BLaER1 (cell line): ENCODE measurements around the gene NGFR.

ENCODE experiments used
- H3K27ac ChIP-seq: shearing (Covaris generic); formaldehyde crosslinking; 2 replicates; pipeline ENCODE4 v1.8.1; 2022
- H3K27me3 ChIP-seq: shearing (Covaris generic); formaldehyde crosslinking; 2 replicates; pipeline ENCODE4 v1.8.1; 2022
- H3K36me3 ChIP-seq: shearing (Covaris generic); formaldehyde crosslinking; 2 replicates; pipeline ENCODE4 v1.8.1; 2022
- H3K4me1 ChIP-seq: shearing (Covaris generic); formaldehyde crosslinking; 2 replicates; pipeline ENCODE4 v1.8.1; 2022
- H3K4me2 ChIP-seq: shearing (Covaris generic); formaldehyde crosslinking; 2 replicates; pipeline ENCODE4 v1.8.1; 2022
- H3K4me3 ChIP-seq: shearing (Covaris generic); formaldehyde crosslinking; 2 replicates; pipeline ENCODE4 v1.8.1; 2022
- H3K9ac ChIP-seq: shearing (Covaris generic); formaldehyde crosslinking; 2 replicates; pipeline ENCODE4 v1.8.1; 2022
- H3K9me3 ChIP-seq: shearing (Covaris generic); formaldehyde crosslinking; 2 replicates; pipeline ENCODE4 v1.8.1; 2022
- H4K20me1 ChIP-seq: shearing (Covaris generic); formaldehyde crosslinking; 2 replicates; pipeline ENCODE4 v1.8.1; 2022
- Cebpa-rat ChIP-seq: shearing (Covaris generic); IDR thresholded peaks from 2 replicates; pipeline ENCODE4 v1.8.1; 2022

NGFR gene

DNA sequence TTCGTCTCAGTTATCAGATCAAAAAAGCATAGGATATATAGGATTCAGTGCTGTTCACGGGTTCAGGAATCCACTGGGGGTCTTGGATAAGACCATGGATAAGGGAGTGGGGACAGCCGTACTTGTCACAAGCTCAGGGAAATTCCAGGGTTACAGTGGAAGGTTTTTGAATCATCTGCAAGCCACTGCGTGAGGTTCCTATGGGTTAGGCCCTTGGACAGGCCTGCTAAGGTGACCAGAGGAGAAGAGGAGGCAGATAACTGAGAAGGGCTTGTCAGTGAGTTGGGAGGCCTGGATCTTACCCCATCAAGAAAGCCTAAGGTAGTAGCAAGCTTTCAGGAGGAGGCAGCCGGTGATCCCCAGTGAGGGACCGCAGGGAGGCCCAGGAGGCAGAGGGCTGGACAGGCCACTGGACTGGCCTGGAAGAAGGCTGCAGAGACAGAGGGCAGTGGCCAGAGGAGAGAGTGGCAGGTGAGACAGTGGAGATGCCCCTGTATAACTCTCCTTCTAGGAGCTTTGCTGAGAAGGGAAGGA lies 27.3 kb downstream of the NGFR start:
- no peaks in the 10 kb centered on the region for H3K9me3 ChIP-seq
- H3K27me3 ChIP-seq: no peaks in the 10 kb centered on the region
- no peak overlapping the region for H3K27ac ChIP-seq
- peaks cover 42% of the 10 kb centered on the region for H3K4me1 ChIP-seq
- no peaks in the 10 kb centered on the region for H3K36me3 ChIP-seq
- no peak overlapping the region for H3K9ac ChIP-seq
- H3K4me2 ChIP-seq: peak overlapping the region; percentile 28
- no peak overlapping the region for H3K4me3 ChIP-seq
- TF ChIP-seq Cebpa-rat: no peak
- H4K20me1 ChIP-seq: no peaks in the 10 kb centered on the region

DNA sequence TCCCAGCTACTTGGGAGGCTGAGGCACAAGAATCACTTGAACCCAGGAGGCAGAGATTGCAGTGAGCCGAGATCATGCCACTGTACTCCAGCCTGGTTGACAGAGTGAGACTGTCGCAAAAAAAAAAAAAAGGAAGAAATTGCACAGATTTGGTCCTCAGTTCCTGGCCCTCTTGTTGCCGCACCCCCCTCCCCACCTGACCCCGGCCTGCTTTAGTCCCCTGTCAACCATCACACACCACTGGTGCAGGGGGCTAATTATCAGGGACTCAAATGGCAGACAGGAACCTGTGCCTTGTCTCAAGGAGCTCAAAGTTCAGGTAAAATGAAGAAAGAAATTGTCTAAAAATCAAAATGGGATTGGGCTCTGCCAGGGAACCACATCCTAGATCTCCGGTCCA lies 28.1 kb downstream of the NGFR start:
- Histone ChIP-seq H3K4me1 (peaks cover 42% of the 10 kb centered on the region), H3K4me2 (peak overlapping the region; percentile 65), H3K9ac (no peak overlapping the region), H3K27me3 (no peaks in the 10 kb centered on the region), H4K20me1 (no peaks in the 10 kb centered on the region), H3K36me3 (no peaks in the 10 kb centered on the region), H3K4me3 (no peak overlapping the region), H3K9me3 (no peaks in the 10 kb centered on the region), H3K27ac (0 out of 2 replicates have a peak overlapping the region, but pooled peaks have one; percentile 52)
- no peak for TF ChIP-seq Cebpa-rat

DNA sequence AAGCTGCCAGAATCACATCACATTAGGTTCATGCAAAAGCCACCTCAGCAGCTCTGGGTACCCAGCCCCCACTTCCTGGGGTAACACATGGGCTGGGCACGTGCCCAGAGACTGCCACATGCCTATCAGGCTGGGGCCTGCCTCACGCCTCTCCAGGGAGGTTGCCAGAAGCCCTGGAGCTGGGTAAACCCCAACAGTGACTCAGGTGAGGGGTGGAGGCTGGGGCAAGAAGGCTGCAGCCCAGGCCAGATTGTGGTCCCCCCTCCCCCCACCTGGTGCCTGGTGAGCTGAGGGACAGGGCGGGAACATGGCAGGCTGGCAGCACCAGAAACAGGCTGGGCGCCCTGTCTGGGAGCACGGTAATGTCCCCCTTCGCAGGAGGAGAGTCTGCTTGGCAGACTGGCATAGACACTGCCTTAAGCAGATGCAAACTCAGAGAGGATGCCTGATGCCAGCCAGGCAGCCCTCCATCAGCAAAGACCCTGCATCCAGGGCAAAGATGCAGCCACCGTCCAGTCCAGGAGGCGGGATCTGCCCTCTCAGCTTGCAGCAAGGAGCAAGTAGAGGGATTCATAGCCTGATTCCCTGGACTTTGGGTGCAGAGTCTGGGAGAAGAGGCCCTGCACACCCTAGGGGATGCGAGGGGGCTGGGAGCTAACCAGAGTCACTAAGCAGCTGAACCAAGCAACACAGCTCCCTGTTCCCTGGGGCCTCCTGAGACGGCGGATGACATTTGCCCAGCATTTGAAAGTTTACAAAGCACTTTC lies 28.8 kb downstream of the NGFR start:
- no peak overlapping the region for H3K4me3 ChIP-seq
- no peak for TF ChIP-seq Cebpa-rat
- H3K27me3 ChIP-seq: no peaks in the 10 kb centered on the region
- H3K9ac ChIP-seq: no peak overlapping the region
- H3K9me3 ChIP-seq: no peaks in the 10 kb centered on the region
- H4K20me1 ChIP-seq: no peaks in the 10 kb centered on the region
- H3K4me1 ChIP-seq: peaks cover 42% of the 10 kb centered on the region
- no peaks in the 10 kb centered on the region for H3K36me3 ChIP-seq
- peak overlapping the region; percentile 52 for H3K27ac ChIP-seq
- peak overlapping the region; percentile 65 for H3K4me2 ChIP-seq

DNA sequence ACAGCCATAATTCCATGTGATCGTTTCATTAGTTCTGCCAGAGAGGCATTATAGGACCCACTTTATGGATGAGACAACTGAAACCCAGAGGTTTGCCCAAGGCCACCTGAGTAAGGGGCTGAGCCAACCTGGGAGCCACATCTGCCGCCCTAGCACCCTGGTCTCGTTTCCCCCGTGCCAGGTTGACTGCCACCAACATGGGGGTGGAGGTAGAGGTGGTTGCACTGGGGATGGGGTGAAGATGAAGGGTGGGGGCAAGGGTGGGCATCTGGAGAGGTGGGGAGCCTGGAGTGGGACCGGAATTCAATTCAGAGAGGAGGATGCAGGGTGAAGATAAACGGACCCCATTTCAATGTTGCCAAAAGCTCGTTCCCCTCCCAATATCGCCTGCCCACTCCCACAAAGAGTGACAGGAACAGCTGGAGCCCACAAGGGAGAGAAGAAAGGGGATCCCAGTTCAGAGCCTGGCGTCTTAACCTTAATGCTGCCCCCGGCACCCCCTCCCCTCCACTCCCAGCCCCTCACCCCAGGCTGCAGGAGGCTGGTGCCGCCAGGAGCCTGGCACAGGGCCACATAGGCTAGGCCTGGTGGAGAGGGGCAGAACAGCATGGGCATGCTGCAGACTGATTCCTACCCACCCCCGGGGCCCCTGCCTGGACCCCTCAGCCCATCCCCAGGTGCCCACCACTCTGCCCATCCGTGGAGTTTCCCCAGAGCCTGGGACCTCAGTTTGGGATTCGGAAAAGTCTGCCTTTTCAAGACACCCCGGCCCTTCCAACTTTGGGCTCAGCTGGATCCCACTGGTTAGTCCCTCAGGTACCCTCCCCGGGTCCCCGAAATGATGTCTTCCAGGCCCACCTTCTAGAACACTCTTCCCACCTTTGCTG lies 29.6 kb downstream of the NGFR start:
- H3K4me3 ChIP-seq: no peak overlapping the region
- no peak overlapping the region for H3K9ac ChIP-seq
- H3K9me3 ChIP-seq: no peaks in the 10 kb centered on the region
- peak overlapping the region; percentile 65 for H3K4me2 ChIP-seq
- TF ChIP-seq Cebpa-rat: no peak
- H3K27me3 ChIP-seq: no peaks in the 10 kb centered on the region
- H3K27ac ChIP-seq: peak overlapping the region; percentile 52; the same call in 1 of the 2 replicates
- H3K36me3 ChIP-seq: no peaks in the 10 kb centered on the region
- H4K20me1 ChIP-seq: no peaks in the 10 kb centered on the region
- H3K4me1 ChIP-seq: peaks cover 42% of the 10 kb centered on the region

DNA sequence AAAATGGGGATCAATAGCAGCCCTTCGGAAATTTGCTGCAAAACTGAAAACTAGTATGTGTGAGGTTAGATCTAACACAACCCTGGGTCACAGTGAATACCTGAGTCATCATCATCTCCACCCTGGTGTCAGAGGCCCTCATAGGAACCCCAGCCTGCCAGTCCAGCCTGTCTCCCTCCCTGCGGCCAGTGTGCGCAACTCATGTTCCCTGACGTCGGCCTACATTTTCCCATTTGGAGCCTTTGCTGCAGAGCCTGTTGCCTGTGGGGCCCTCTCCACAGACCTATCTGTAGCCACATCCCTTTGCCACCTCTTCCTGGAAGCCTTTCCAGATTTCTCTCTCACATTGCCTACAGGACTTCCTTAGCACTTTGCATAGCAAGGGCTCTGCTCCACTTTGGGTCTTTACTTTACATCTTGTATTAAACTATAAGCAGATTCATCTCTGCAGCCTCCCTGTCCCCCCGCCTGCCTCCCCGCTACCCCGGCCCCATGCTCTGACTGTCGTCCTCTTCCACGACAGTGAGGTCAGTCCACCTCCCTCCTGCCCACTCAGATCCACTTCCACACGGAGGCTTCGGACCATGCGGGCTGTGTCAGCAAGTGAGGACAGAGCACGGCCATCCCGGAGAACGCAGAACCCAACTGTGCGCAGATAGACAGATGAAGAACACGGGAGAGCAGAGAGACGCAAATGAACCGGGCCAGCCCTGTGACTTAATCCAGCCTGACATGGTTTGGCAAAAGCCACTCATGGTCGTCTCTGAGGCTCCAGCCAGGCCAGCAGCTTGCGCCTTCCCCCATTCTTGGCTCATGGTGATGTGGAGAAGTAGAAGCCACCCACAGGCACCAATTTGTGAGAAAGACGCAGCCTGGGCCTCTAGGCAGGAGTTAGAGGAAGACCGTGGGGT lies 31.0 kb downstream of the NGFR start:
- Histone ChIP-seq H3K9me3 (no peaks in the 10 kb centered on the region), H3K4me2 (no peak overlapping the region), H3K4me3 (no peak overlapping the region), H3K27ac (no peak overlapping the region), H3K9ac (no peak overlapping the region), H3K36me3 (no peaks in the 10 kb centered on the region), H4K20me1 (no peaks in the 10 kb centered on the region), H3K4me1 (peaks cover 42% of the 10 kb centered on the region), H3K27me3 (no peaks in the 10 kb centered on the region)
- TF ChIP-seq Cebpa-rat: no peak

DNA sequence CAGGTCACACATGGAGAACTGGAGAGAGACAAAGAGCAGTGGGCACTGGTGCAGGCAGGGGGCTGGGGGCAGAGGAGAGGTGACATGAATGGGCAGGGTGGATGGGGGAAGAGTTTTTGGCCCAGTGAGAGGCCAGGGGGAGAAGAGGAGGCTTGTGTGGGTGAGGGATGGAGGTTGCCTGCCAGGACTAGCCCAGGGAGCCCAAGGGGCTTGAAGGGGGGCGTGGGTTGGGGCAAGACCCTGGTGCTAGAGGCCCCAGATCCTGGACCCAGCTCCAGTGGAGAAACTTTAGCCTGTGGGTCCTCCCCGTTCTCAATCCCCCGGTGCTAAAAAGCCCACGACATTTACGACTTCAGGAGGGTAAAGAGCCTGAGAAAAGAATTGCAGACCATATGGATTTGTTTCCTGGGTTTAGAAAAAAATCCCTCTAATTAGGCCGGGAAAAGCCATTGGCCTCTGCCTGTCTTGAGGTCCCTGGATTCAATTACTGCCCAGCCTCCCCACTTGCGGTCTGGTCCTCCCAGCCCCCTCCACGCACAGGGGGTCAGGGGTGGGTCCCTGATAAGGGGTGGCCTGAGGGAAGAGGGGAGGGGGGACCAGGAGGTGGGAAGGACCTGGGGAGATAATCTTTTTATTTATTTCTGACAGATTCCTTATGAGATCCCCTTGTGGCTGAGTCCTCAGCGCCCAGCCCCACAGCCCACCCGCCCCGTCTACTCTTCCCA lies 33.0 kb downstream of the NGFR start:
- Histone ChIP-seq H3K4me3 (no peak overlapping the region), H3K27me3 (no peaks in the 10 kb centered on the region)

DNA sequence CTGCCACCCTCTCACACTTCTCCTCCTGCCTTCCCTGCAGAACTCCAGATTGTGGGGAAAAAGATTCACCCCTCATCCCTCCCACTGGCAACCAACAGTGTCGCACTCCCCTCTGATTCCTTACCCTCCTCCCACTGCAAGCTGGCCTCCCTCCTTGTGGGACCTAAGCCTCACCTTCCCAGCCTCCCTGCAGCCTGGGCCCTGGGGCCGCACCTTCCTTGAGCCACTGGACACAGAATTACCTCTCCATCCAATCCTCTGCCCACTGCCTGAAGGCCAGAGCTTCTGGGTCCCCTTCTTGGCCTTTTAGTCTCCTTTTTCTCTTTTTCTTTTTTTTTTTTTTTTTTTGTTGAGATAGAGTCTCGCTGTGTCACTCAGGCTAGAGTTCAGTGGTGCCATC lies 33.9 kb downstream of the NGFR start:
- no peak overlapping the region for H3K4me2 ChIP-seq
- H3K9ac ChIP-seq: no peak overlapping the region
- H4K20me1 ChIP-seq: no peaks in the 10 kb centered on the region
- H3K36me3 ChIP-seq: no peaks in the 10 kb centered on the region
- H3K9me3 ChIP-seq: no peaks in the 10 kb centered on the region
- H3K27ac ChIP-seq: no peak overlapping the region
- no peak for TF ChIP-seq Cebpa-rat
- peaks cover 17% of the 10 kb centered on the region for H3K4me1 ChIP-seq
- no peak overlapping the region for H3K4me3 ChIP-seq
- no peaks in the 10 kb centered on the region for H3K27me3 ChIP-seq

More for the DNA sequence above, 33.0 kb downstream of the NGFR start:
- H3K9me3 ChIP-seq: no peaks in the 10 kb centered on the region
- H3K4me2 ChIP-seq: no peak overlapping the region
- no peak overlapping the region for H3K9ac ChIP-seq
- H4K20me1 ChIP-seq: no peaks in the 10 kb centered on the region
- TF ChIP-seq Cebpa-rat: no peak
- peaks cover 25% of the 10 kb centered on the region for H3K4me1 ChIP-seq
- no peaks in the 10 kb centered on the region for H3K36me3 ChIP-seq
- H3K27ac ChIP-seq: no peak overlapping the region

DNA sequence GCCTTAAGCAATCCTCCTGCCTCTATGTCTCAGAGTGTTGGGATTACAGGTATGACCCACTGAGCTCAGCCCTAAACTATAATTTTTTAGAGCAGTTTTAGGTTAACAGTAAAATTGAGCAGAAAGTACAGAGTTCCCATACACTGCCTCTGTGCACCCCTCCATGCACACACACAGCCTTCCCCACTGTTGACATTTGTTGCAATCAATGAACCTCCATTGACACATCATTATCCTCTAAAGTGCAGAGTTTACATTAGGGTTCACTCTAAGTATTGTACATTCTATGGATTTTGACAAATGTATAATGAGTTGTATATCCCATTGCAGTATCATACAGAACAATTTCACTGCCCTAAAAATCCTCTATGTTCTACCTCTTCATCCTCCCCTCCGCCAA lies 35.0 kb downstream of the NGFR start:
- Histone ChIP-seq H3K9me3 (no peaks in the 10 kb centered on the region), H3K36me3 (no peaks in the 10 kb centered on the region), H3K4me2 (no peak overlapping the region), H3K4me1 (peaks cover 5% of the 10 kb centered on the region; the same call in 1 of the 2 replicates), H3K9ac (no peak overlapping the region), H3K27ac (no peak overlapping the region), H3K27me3 (no peaks in the 10 kb centered on the region), H3K4me3 (no peak overlapping the region), H4K20me1 (no peaks in the 10 kb centered on the region)
- no peak for TF ChIP-seq Cebpa-rat

DNA sequence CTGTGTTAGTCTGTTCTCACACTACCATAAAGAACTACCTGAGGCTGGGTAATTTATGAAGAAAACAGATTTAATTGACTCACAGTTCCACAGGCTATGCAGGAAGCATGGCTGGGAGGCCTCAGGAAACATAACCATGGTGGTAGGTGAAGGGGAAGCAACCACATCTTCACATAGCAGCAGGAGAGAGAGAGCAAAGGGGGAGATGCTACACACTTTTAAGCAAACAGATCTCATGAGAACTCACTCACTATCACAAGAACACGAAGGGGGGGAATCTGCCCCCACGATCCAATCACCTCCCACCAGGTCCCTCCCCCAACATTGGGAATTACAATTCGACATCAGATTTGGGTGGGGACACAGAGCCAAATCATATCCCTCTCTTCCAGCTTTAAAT lies 48.8 kb downstream of the NGFR start:
- Histone ChIP-seq H3K27ac (no peak overlapping the region), H4K20me1 (no peaks in the 10 kb centered on the region), H3K4me3 (no peak overlapping the region), H3K27me3 (no peaks in the 10 kb centered on the region), H3K9me3 (peaks cover 20% of the 10 kb centered on the region), H3K4me1 (peaks cover 16% of the 10 kb centered on the region), H3K36me3 (no peaks in the 10 kb centered on the region), H3K9ac (no peak overlapping the region), H3K4me2 (no peak overlapping the region)
- no peak for TF ChIP-seq Cebpa-rat
